OCI-LY3 (cell line): Measurements from ENCODE around the gene CAPRIN2.

Experiments
- EZH2phosphoT487 ChIP-seq: fragments of 200-600 bp; shearing (Covaris generic); IDR thresholded peaks from 2 replicates; pipeline ENCODE4 v1.6.1; 2018; ENCODE audit warnings: antibody characterized with exemption, mixed run types, low read depth
- TF ChIP-seq, protein P1 (sequence below): fragments of 200-600, 300-600 bp; sonication (generic); IDR thresholded peaks from 2 replicates; pipeline ENCODE4 v1.5.1; 2014; ENCODE audit warnings: antibody characterized with exemption, low read length, low read depth

DNA sequence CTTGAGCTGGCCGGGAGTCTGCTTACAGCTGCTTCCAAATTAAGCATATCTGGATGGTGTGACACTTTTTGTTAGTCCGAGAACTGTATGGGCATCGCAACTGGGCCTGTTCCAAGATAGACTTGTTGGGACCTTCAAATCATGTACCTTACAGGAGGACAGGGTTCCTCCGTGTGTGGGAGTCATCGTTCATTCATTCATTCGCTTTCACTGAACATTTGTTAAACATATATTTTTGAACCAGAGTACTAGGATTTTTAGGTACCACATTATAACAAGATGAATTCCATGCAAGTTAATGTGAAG, 58.7 kb downstream of the CAPRIN2 start:
- no peak for TF ChIP-seq EZH2phosphoT487
- TF ChIP-seq, protein P1, sequence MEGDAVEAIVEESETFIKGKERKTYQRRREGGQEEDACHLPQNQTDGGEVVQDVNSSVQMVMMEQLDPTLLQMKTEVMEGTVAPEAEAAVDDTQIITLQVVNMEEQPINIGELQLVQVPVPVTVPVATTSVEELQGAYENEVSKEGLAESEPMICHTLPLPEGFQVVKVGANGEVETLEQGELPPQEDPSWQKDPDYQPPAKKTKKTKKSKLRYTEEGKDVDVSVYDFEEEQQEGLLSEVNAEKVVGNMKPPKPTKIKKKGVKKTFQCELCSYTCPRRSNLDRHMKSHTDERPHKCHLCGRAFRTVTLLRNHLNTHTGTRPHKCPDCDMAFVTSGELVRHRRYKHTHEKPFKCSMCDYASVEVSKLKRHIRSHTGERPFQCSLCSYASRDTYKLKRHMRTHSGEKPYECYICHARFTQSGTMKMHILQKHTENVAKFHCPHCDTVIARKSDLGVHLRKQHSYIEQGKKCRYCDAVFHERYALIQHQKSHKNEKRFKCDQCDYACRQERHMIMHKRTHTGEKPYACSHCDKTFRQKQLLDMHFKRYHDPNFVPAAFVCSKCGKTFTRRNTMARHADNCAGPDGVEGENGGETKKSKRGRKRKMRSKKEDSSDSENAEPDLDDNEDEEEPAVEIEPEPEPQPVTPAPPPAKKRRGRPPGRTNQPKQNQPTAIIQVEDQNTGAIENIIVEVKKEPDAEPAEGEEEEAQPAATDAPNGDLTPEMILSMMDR = no peak
